HepG2 (cell line): Measurements from ENCODE around the gene BEAN1. TPM values are rescaled to one million over a fixed set of nuclear protein-coding genes. Genes with fewer than 3 reads are reported as not detected.
A peak's percentile ranks its signal among the peaks of the same experiment; 100 is the strongest.

Source experiments
- ATF2 ChIP-seq: sonication (generic); formaldehyde crosslinking; IDR thresholded peaks from 2 replicates; pipeline ENCODE4 v1.4.0; 2020; ENCODE audit warnings: missing genetic modification reagents
- CCDC6 ChIP-seq: sonication (generic); formaldehyde crosslinking; IDR thresholded peaks from 2 replicates; pipeline ENCODE4 v1.8.1; 2022; ENCODE audit warnings: mild to moderate bottlenecking, missing genetic modification reagents, moderate library complexity
- HNF1A ChIP-seq, 2 experiments: sonication (generic) in 1 of 2; formaldehyde crosslinking in 1 of 2; IDR thresholded peaks; 2 replicates each; pipeline versions ENCODE4 v1.4.0 to v1.6.1; 2016 to 2020; ENCODE audit warnings: borderline replicate concordance in 1 of 2, low read depth in 1 of 2, mild to moderate bottlenecking in 1 of 2, missing genetic modification reagents in 1 of 2
- IKZF4 ChIP-seq: sonication (generic); formaldehyde crosslinking; IDR thresholded peaks from 2 replicates; pipeline ENCODE4 v1.5.1; 2020; ENCODE audit warnings: borderline replicate concordance, mild to moderate bottlenecking, low read depth, missing genetic modification reagents; ENCODE audit errors: not compliant biosample characterization
- JUN ChIP-seq: sonication (generic); formaldehyde crosslinking; IDR thresholded peaks from 2 replicates; pipeline ENCODE4 v1.4.0; 2020; ENCODE audit warnings: mild to moderate bottlenecking, missing genetic modification reagents
- LCORL ChIP-seq, 2 experiments: fragments of 450-650 bp in 1 of 2; sonication (generic) in 1 of 2; formaldehyde crosslinking in 1 of 2; IDR thresholded peaks; 2 replicates each; pipeline versions ENCODE4 v1.5.0 to v1.6.1; 2017 to 2020; ENCODE audit warnings: antibody characterized with exemption in 1 of 2, missing genetic modification reagents in 1 of 2
- SIX4 ChIP-seq: sonication (generic); formaldehyde crosslinking; IDR thresholded peaks from 2 replicates; pipeline ENCODE4 v1.4.0; 2020; ENCODE audit warnings: missing genetic modification reagents
- WIZ ChIP-seq: sonication (generic); formaldehyde crosslinking; IDR thresholded peaks from 2 replicates; pipeline ENCODE4 v1.5.1; 2020; ENCODE audit warnings: mild to moderate bottlenecking, missing genetic modification reagents
- ZHX2 ChIP-seq, 2 experiments: sonication (generic) in 1 of 2; formaldehyde crosslinking in 1 of 2; IDR thresholded peaks; 2 replicates each; pipeline versions ENCODE4 v1.6.1 to v1.9.0; 2014 to 2022; ENCODE audit warnings: antibody characterized with exemption in 1 of 2, borderline replicate concordance in 1 of 2, inconsistent platforms in 1 of 2, low read depth in 1 of 2, missing genetic modification reagents in 1 of 2
- ZNF274 ChIP-seq: sonication (generic); formaldehyde crosslinking; IDR thresholded peaks from 2 replicates; pipeline ENCODE4 v1.5.1; 2020; ENCODE audit warnings: mild to moderate bottlenecking, missing genetic modification reagents
- ZNF547 ChIP-seq: sonication (generic); formaldehyde crosslinking; IDR thresholded peaks from 2 replicates; pipeline ENCODE4 v1.5.1; 2020; ENCODE audit warnings: mild to moderate bottlenecking, missing genetic modification reagents
- ZNF710 ChIP-seq: sonication (generic); formaldehyde crosslinking; IDR thresholded peaks from 2 replicates; pipeline ENCODE4 v1.5.0; 2020; ENCODE audit warnings: mild to moderate bottlenecking, missing genetic modification reagents, borderline replicate concordance
- ZNF776 ChIP-seq: sonication (generic); formaldehyde crosslinking; IDR thresholded peaks from 2 replicates; pipeline ENCODE4 v1.4.0; 2020; ENCODE audit warnings: mild to moderate bottlenecking, missing genetic modification reagents
- polyA plus RNA-seq, 8 experiments: library from polyadenylated mRNA; depleted of rRNA in 3 of 8; stranded (reverse) in 7 of 8; unstranded in 1 of 8; fragments of >200 nt; fragmentation: Illumina TruSeq in 4 of 8; extraction: Trizol in 4 of 8; gene quantifications; 2 replicates each; pipeline versions ENCODE4 v1.2.1 to v1.2.3, GENCODE V29; 2011 to 2016; ENCODE audit warnings: low read depth in 4 of 8, missing spikeins in 1 of 8, mixed read lengths in 1 of 8; ENCODE audit not compliant: insufficient read depth in 1 of 8
- total RNA-seq, 5 experiments: library from RNA; depleted of rRNA; stranded (reverse); fragments of >200 nt; fragmentation: Illumina TruSeq; extraction: Trizol; gene quantifications; 2 replicates each; pipeline ENCODE4 v1.2.3, GENCODE V29; 2016; ENCODE audit warnings: low read depth in 1 of 5

The BEAN1 gene
- total and polyA plus RNA-seq, 2 of the 13 experiments (the other 11 are each of a cell fraction or from before 2014, with no cell fraction given), result 0.53 to 1.4 TPM

- TF ChIP-seq IKZF4 (no peak), JUN (CRISPR knock-in tag) (no peak), HNF1A (IDR thresholded peaks at IDR 0.05; ENCODE audit: low read depth) (no peak), HNF1A (CRISPR knock-in tag; IDR thresholded peaks at IDR 0.05; ENCODE audit: borderline replicate concordance) (no peak), LCORL (IDR thresholded peaks at IDR 0.05) (no peak), LCORL (CRISPR knock-in tag; IDR thresholded peaks at IDR 0.05) (peak; percentile 73; the same call in 1 of the 2 replicates), CCDC6 (CRISPR knock-in tag) (0 out of 2 replicates have a peak, but pooled peaks have one; percentile 37), ATF2 (CRISPR knock-in tag) (no peak), ZNF547 (CRISPR knock-in tag) (peak; percentile 83; the same call in 1 of the 2 replicates), ZNF776 (CRISPR knock-in tag) (0 out of 2 replicates have a peak, but pooled peaks have one; percentile 32), WIZ (CRISPR knock-in tag) (no peak), ZHX2 (IDR thresholded peaks at IDR 0.05; ENCODE audit: low read depth) (peak; percentile 27; the same call in 1 of the 2 replicates), ZHX2 (CRISPR knock-in tag; IDR thresholded peaks at IDR 0.05; ENCODE audit: borderline replicate concordance) (no peak; the same call in 1 of the 2 replicates), ZNF274 (no peak), SIX4 (CRISPR knock-in tag) (no peak), ZNF710 (CRISPR knock-in tag) (0 out of 2 replicates have a peak, but pooled peaks have one; percentile 42)
Measured at GRCh38 chr16:66406534-66407221, 20.4 kb upstream of the BEAN1 start (continued).
